Dermis microvascular lymphatic vessel endothelial cell (primary cell): ENCODE data around the gene NXF1. TPM values are rescaled to one million over a fixed set of nuclear protein-coding genes. Genes with fewer than 3 reads are reported as not detected.
A peak's percentile ranks its signal among the peaks of the same experiment; 100 is the strongest.
"Not testable (repeated sequence)": the region's sequence is repeated elsewhere in the genome, so short reads cannot be mapped to it uniquely, and the experiment has no call there.

Source experiments
- DNase-seq, 2 donors: peaks; one replicate each; pipeline versions ENCODE4 v3.0.0 to v3.0.0-alpha.2; 2010; ENCODE audit warnings: low read depth in 2 of 2
- total RNA-seq: library from RNA; depleted of rRNA; stranded (reverse); fragments of >200 nt; gene quantifications from 2 replicates; pipeline ENCODE4 v1.2.1, GENCODE V29; 2014

Gene NXF1
- total RNA-seq, 1 donor from 2014 or later: 9.5 TPM

DNA sequence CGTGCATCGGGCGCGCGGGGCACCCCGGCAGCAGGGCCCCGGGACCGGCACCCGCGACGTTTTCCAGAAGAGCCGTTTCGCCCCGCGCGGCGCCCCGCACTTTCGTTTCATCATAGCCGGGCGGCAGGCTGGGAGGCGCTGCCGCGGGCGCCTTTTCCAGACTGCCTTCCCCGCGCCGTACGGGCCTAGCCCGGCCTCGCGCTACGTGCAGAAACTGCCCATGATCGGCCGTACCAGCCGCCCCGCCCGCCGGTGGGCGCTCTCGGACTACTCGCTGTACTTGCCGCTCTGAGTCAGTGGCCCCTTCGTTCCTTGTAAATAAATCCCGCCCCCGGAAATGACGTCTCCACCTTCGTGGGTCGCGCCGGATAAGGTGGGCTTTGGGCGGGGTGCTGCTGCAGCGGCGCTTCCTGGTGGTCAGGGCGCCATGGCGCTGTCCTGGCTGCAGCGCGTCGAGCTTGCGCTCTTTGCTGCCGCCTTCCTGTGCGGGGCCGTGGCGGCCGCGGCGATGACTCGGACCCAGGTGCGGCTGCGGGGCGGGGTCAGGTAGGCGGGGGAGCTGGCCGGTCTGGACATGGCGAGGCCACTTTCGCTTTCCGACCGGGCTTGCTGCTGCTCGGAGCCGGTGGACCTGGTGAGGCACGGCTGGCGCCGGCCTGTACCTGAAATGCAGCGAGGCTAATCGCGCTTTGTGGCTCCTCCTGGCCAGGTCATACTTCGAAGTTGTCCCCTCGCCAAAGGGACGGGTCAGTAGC is 18.1 kb downstream of the NXF1 start, which contains the start of gene TMEM179B:
TSS of gene TMEM179B (plus strand) at position 398 of the 755 bp plus-strand sequence. CDS start at position 428, 30 bp downstream.
- DNase-seq: peak; percentile 93 to 99

DNA sequence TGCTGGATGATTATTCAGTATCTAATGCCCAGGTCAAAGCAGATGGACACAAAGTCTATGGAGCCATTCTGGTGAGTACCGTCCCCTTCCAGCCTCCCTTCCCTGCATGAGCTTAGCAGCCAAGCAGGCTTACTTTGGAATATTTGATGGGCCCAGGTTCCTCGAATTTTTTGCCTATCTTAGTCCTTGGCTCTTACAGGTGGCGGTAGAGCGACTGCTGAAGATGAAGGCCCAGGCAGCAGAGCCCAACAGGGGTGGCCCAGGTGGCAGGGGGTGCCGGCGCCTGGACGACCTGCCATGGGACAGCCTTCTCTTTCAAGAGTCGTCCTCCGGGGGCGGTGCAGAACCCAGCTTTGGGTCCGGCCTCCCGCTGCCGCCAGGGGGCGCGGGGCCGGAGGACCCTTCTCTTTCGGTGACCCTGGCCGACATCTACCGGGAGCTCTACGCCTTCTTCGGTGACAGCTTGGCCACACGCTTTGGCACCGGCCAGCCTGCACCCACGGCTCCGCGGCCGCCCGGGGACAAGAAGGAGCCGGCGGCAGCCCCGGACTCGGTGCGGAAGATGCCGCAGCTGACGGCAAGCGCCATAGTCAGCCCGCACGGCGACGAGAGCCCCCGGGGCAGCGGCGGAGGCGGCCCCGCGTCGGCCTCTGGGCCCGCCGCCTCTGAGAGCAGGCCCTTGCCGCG is 18.8 kb downstream of the NXF1 start:
- DNase-seq: peak; percentile 54 to 83

DNA sequence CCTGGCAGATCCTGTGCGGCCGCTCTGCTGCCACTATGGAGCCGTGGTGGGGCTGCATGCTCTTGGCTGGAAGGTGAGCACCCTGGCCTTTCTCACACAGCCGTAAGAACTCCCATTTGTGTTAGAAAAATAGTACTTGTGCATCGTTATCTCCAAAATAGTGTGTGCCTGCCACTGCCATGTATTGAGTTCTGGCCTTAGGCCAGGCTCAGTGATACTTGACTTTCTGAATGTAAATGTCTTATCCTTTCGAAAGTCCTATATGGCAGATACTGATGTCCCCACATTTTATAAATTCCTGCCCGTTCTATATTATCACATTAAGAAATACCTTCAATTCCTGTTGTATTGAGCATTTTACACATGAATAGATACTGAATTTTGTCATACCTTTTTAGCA is 22.5 kb downstream of the NXF1 start:
- DNase-seq: no peak

DNA sequence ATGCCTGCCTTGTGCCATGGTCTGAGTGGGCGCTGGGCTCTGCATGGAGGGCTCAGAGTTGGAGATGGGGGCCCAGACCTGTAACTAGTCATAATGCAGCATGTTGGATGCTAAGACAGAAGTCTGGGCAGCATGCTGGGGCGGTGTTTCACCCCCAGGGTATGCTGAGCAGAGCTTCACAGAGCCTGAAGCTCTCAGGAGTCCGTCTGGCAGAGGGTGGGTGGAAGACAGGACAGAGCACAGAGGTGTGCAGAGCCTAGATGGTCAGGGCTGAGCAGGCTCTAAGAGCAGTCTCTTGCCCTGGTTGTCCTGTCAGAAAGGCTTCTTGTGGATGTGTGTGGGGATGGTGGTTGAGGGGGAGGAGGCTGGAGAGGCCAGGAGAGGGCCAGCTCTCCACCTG is 26.8 kb downstream of the NXF1 start:
- DNase-seq: no peak

DNA sequence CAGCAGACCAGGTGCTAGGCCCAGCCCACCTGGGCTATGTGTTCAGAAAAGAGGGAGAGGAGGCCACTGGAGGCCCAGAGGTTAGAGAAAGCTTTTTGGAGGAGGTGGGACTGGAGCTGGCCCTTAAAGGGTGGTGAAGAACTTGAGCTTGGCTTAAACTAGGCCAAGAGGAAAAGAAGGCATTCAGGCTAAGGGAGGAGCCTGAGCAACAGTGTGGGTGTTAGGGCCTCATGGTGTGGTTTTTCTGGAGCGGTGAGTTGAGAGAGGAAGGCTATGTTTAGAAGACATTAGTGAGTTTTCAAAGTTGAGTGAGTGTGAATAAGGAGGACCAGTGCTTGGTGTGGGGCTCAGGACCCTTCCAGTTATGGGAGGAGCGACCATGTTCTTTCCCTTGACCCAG is 27.9 kb downstream of the NXF1 start:
- DNase-seq: no peak

DNA sequence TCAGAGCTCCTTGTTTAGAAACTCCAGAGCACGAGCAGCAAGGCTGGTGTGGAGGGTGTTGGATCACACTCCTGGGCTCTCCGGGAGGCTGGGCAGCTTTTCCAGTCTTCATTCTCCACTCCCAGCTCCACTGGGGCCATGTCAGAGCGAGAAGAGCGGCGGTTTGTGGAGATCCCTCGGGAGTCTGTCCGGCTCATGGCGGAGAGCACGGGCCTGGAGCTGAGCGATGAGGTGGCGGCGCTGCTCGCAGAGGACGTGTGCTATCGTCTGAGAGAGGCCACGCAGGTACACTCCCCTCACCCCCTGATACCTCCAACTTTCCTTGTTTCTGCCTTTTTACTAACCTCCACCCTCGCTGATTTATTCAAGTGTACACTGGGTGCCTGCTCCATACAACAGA is 29.6 kb downstream of the NXF1 start:
- no peak for DNase-seq

DNA sequence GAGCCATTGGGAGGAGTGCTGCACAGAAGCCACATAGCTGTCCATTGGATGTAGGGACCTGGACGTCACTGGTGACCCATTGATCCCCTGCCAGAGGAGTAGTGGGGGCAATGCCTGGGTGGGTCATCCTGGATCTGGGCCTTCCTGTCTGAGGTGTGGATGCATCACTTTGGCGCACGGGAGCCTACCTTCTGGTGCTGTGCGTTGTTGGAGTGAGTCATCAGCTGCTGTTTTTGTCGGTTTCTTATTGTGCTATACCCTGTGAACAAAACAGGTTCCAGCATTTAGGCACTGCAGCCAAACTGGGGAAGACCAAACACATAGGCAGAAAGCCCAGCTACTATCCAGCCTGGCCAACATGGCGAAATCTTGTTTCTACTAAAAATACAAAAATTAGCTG is 30.8 kb downstream of the NXF1 start:
- DNase-seq: peak in 1 of 2 donors; percentile 59

DNA sequence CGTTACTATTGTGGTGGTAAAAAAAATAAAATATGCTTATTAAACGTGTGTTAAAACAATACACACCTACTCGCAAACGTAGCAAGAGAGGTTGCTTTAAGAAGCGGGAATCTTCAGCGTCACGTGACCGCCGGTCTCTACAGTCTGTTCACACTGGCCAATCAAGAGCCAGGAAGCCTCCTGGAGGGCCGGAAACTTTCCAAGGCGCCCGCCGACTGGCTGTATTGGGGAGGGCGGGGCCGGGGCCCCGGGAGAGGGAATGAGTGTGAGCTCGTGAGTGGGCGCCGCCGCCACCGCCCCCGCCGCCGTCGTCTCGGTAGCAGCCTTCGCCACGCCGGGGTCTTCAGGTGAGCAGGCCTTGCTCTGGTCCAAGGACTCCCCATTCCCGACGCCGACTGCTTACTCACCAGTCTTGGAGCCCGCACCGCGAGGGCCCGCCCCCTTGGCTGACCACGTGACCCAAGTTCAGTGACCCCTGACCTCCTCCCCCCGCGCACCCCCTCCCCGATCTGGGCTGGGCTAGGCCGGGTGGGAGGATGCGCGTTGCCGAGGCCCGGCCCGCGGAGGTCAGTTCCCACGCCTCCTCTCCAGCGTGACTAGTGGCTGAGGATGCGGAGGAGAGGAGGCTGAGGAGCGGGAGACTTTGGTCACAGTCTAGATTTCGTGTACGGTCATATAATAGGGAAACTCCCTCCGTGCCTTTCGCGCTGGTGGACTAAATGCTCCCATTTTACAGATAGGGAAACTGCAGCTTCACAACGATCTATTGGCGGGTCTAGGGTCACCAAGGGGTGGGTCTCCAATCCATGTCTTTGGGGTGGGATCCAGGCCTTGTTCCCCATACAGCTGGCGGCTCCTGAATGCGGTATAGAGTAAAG is 33.9 kb downstream of the NXF1 start, which contains the start of gene TAF6L:
TSS of gene TAF6L (plus strand) at position 253 of the 878 bp plus-strand sequence. CDS start 4,388 bp downstream, outside the sequence.
- peak; percentile 89 to 98 for DNase-seq

DNA sequence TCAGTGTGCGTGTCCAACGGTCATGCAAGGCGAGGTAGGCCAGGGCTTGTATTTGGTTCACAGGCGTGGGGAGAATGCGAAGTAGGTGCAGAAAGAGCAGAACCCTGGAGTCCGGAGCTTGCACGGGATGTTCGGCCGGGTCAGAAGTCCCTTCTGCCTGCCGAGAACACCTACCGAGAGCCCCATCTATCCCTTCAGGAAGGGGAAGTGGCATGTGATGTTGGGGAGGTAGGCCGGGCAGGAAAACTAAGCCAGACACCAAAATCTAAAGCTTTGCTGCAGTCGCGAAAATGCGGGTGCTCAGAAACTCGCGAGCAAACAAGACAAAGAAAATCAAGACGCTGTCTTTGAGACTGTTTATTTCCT is 34.5 kb downstream of the NXF1 start:
- no peak for DNase-seq

DNA sequence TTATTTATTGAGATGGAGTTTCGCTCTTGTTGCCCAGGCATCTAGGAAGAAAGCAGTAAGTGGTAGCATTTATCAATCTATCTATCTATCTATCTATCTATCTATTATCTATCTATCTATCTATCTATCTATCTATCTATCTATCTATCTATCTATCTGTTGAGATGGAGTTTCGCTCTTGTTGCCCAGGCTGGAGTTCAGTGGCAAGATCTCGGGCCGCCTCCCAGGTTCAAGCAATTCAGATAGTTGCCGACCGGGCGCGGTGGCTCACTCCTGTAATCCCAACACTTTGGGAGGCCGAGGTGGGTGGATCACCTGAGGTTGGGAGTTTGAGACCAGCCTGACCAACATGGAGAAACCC is 44.4 kb downstream of the NXF1 start:
- not testable (repeated sequence) for DNase-seq

DNA sequence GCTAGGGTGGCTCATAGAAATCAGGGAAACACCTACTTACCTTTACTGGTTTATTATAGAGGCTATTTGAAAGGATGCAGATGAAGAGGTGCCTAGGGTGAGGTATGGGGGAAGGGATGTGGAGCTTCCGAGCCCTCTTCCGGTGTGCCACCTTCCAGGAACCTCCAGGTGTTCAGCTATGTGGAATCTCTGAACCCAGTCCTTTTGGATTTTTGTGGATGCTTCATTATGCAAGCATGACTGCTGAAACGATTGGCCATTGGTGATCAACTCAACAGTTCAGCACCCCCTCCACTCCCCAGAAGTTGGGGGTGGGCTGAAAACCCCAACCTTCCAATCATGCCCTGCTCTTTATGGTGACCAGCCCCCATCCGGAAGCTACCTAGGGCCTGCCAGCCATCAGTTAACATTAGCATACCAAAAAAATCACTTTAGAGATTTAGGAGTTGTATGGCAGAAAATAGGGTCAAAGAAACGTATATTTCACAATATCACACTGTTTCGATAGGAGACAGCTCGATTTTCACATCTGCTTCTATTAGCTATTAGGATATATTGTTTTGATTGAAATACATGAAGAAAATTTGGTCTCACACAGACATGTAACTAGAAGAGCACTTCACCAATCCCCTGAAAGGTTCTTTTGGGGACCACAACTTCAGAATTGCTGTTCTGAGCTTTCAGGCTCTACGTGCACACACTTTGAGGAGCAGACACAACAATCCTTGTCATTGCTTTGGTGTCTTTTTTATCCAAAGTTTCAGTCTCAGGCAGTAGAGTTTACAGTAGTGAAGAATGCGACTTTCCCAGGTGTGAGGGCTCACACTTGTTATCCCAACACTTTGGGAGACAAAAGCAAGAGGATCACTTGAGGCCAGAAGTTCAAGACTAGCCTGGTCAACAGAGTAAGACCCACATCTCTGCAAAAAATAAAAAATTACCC is 47.1 kb downstream of the NXF1 start:
- DNase-seq: no peak

DNA sequence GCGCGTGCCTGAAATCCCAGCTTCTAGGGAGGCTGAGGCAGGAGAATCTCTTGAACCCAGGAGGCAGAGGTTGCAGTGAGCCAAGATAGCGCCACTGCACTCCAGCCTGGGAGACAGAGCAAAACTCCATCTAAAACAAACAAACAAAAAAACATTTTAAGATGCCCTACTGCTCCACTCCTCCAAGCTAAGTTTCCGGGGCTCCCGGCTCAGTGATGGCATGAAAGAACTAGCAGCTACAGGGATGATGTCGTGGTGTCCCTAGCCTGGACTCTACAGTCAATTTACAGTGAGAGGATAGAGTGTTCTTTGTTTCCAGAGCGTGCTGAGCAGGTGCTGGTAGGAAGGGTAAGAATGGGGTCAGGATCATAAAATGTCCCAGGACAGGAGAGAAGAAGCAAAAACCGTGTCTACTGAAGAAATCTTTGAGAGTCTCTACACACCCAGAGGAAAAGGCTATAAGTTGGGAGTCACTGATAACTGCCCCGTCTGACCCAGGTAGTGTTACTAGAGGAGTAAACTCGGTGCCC is 50.1 kb downstream of the NXF1 start:
- no peak for DNase-seq

DNA sequence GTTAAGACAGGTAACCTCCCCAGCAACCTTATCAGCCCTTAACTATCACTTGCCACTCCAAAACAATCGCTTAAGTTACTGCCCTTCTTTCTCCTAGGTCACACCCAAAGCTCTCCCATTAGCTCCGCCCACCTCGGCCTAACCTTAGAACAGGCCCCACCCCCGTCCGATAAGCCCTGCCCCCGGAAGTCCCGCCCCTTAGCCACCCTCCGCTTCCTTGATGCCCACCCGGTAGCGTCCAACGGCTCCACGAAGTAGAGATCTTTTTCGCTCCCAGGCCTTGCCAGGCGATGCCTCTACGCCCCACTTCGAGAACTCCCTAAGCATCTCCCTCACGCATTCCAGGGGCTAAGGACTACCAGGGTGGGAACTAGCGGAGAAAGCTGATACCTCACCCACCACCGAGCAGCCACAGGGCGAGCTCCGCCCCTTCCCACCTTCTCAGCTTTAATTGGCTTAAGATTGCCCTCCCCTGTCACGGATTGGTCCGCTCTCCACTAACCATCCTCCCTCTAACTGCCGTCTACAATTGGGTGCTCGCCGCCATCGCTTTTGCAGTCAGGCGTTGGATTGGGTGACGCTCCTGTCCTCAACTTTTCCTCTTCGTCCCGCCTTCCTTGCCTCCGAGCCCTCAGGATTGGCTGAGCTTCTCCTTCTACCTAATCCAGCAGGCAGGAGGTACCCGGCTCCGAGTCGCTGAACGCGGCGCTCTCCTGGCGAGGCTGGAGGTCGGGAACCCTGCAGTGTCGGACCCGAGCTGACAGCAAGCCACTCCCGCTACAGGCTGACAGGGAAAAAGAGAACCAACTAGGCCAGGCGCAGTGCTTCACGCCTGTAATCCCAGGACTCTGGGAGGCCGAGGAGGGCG is 51.3 kb downstream of the NXF1 start, which contains the start of gene ZBTB3:
TSS of gene ZBTB3 (minus strand) at position 425 of the 868 bp plus-strand sequence. CDS start 496 bp downstream, outside the sequence.
- peak; percentile 99 to 100 for DNase-seq

DNA sequence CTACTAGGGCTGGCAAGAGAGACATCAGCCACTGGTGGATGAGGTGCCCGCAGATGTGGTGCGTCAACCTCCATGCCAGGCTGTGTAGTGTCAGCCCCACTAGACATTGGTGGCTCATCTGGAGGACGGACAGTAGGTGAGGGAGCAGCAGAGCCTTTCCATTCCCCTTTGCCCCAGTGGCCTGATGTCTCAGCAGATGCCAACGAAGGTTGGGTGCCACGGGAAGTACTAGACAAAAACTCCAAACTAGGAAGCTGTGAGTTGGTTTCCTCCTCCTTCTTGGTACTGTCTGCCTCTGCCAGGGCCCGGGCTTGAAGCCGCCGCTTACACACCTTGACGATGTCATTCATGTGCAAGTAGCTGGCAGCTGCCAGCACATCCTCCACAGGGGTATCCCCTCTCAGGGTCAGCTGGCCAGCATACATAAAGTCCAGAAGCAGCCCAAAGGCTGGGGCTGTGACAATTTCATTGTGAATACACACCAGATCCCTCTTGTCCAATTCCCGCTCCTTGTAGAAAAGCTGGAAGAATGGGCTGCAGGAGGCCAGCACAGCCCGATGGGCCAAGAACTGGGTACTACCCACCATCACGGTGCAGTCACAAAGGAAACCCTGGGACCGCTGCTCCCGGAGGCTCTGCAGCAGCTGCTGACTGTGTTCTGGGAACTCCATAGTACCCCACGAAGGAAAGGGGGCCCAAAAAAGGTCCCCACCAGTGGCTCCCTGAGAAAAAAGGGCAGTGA is 52.1 kb downstream of the NXF1 start:
- DNase-seq: no peak

DNA sequence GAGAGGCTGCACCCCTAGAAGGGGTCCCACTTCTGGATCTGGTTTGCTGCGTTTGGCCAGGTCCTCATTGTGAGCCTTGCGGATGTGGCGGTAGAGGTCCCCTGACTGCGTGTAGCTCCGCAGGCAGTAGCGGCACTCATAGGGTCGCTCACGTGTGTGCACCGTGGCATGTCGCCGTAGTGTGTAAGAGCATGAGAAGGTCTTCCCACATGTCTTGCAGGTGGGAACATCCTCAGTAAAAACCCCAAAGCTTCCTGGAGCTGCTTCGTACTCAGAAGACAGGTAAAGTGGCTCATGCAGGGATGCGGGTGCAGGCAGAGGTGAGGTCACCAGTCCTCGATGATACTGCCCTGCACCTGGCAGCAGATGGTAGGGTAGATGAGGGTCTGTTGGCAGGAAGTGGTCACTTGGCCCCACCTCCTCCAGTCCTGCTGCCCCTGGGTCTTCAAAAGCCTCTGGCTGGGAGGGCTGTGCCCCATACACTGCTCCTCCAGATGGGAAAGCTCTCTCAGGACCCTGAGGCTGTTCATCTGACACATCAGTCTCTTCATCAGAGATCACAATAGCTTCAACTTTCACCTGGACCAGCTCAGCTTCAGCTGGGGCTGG is 53.0 kb downstream of the NXF1 start:
- no peak for DNase-seq

DNA sequence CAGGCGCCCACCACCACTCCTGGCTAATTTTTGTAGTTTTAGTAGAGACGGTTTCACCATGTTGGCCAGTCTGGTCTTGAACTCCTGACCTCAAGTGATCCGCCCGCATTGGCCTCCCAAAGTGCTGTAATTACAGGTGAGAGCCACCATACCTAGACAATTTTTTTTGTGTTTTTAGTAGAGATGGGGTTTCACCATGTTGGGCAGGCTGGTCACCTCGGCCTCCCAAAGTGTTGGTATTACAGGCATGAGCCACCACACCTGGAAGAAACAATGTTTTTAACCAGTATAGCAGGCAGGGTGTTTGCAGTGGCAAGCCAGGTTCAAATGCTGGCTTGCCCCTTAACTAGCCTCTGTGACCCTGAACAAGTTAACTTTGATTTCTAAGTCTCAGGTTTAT is 55.3 kb downstream of the NXF1 start:
- DNase-seq: not testable (repeated sequence)

DNA sequence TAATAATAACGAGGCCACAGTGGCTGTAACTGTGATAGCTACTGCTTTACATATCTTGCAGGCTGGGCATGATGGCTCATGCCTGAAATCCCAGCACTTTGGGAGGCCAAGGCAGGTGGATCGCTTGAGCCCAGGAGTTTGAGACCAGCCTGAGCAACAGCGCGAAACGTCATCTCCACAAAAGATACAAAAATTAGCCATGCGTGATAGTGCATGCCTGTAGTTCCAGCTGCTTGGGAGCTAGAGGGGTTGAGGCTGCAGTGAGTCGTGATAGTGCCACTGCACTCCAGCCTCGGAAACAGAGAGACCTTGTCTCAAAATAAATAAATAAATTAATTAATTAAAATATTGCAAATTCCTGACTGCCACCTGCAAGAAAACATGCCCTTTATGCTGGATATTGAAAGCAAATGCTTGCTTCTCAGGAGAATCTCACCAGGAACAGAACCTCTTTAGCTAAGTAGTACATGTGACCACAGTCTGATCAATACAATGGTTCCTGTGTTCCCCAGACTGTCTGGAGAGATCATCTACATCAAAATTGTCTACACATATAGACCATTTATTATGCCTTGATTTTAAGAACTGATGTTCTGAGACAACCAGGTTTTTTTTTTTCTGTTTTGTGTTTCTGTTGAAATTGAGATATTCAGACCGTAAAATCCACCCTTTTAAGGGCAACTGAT is 57.6 kb downstream of the NXF1 start:
- no peak for DNase-seq
